GM18519 (cell line): ENCODE measurements around the gene IKZF3.
"Not testable (repeated sequence)": the region's sequence is repeated elsewhere in the genome, so short reads cannot be mapped to it uniquely, and the experiment has no call there.

ENCODE experiments used
- ATAC-seq: cut with Tn5 transposase; IDR thresholded peaks from one replicate; pipeline ENCODE4 v1.9.1; 2021; ENCODE audit warnings: mild to moderate bottlenecking, moderate library complexity; ENCODE audit not compliant: unreplicated experiment, low FRiP score

The IKZF3 gene

GRCh38 chr17:39757931-39758873 lies 105.9 kb downstream of the IKZF3 start:
- ATAC-seq = no peak

DNA sequence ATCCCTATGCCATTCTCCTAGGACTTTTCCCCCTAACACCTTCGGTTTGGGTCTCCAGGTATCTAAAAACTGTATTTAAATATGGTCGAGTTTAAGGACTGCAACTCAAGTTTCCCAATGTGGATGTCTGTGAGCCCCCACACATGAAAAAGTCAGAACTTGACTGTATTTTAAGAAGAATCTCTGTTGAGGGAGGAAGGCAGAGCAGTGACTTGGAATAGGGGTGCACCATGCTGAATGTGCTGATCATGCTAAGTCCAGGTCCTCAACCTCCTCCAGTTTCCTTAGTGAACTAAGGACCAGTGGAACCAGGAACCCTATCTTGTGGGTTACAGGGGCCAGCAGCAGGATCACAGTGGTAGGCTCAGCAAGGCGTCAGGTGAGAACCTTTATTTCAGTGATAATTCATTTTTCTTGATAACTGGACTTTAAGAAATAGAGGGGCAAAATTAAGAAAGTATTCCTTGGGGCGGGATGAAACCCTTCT lies 106.9 kb downstream of the IKZF3 start:
- ATAC-seq = no peak

DNA sequence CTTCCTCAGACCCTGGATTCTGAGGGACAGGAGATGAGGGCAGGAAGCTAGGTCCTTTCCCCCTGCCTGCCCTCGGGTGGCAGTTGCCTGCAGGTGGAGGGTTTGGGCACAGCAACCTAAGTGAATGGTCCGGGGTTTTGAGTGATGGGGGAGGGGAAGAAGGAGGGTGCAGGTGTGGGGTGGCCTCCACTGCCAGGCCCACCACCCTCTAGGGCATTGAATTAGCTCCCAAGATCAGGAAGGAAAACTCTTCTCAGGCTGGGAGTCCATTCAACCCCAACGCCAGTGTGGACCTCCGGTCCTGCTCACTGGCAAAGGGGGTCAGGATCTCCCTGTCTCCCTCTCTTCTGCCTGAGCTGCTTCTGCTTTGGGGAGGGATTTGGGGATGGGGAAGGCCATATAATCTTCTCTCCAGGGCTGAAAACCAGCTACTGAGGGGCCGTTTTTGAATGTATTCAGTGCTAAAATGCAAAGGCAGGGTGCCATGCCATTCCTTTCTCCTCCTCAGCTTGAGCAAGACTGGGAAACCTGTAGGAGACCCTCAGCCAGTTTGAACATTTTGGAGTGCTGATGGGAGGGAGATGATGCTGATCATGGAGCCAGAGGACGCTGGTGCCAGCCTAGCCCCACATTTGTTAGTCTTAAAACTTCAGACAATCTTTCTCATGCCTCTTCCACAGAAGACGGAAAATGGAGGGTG lies 107.6 kb downstream of the IKZF3 start:
- ATAC-seq = no peak

GRCh38 chr17:39755554-39756379 lies 108.3 kb downstream of the IKZF3 start:
- ATAC-seq = no peak

- no peak for ATAC-seq
Measured at GRCh38 chr17:39754958-39755553, 109.1 kb downstream of the IKZF3 start.

DNA sequence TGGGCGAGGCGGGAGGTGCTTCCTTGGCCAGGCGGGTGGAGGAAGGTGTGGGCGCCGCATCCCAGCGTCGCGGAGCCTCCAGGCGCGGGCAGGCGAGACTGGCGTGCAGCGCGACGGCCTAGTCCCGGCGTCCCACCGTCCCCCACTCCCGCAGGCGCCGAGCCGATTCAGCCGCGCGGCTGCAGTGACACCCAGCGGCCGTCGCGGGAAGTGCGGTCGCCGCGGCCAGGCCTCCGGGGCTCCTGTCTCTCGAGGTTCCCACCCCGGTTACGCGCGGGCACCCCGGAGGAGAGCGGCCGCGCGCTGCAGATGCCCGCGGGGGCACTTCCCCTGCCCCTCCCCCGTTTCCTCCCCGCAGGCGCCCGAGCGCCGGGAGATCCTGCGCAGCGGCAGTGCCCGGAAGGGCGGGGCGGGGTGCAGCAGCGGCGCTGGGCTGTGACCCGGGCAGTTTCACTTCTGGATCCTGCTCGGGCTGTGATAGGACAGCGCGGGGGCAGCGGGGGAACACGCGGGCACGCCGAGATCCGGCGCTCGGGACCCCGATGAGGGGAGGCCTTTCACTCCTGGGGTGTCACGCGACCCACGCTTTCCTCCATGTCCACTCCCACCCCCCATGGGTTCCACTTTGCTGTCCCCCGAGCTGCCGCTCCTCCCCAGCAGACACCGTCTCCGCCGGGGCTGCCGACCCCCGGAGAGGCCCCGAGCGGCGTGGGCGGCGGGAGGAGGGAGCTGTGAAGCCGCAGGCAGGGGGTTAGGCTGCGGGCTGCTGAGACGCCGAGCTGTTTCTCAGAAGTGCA lies 109.8 kb downstream of the IKZF3 start:
- peak; percentile 48 for ATAC-seq

- ATAC-seq = peak; percentile 7
Measured at GRCh38 chr17:39753514-39754160, 110.5 kb downstream of the IKZF3 start.

DNA sequence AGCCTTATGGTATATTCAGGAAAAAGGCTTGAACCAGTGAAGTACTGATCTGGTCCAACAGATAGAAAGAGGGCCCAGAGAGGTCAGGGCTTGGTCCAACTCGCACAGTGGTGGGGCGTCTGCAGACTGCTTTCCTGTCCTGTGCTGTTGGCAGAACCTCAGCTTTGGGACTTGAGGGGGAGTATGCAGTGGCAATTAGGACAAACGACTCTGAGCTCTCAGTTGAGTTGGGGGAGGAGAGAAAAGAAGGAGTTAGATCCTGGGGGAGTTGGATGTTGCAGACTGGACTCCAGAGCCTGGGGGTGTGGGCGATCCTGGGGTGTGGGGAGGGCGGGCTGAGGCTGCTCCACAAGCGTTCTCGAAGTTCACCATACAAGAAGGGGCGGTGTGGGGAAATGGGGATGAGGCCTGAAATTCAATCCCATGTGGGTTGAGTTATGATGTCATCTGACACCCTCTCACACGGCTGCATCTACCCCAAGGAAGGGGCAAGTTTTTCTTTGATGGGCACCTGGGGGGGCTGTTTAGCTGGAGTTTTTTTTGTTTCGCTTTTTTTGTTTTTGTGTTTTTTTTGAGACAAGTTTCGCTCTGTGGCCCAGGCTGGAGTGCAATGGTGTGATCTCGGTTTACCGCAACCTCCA lies 111.8 kb downstream of the IKZF3 start:
- no peak for ATAC-seq

DNA sequence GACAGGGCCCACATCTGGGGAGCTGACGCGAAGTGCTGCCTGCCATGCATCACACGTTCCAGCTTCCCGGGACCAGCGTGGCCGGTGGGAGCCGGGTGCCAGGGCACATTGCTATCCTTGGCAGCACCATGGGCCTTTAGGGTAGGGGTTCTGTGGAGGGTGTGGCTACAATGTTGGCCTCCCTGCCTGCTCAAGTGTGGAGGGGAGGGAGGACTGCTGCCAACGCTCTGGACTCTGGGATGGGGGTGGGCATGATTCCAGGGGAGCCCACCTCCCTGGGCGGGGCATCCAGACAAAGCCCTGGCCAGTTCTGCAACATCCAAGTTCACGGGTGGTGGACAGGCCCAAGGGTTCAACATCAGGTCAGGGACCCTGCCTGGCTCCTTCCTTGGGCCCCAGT lies 112.5 kb downstream of the IKZF3 start:
- ATAC-seq = no peak

DNA sequence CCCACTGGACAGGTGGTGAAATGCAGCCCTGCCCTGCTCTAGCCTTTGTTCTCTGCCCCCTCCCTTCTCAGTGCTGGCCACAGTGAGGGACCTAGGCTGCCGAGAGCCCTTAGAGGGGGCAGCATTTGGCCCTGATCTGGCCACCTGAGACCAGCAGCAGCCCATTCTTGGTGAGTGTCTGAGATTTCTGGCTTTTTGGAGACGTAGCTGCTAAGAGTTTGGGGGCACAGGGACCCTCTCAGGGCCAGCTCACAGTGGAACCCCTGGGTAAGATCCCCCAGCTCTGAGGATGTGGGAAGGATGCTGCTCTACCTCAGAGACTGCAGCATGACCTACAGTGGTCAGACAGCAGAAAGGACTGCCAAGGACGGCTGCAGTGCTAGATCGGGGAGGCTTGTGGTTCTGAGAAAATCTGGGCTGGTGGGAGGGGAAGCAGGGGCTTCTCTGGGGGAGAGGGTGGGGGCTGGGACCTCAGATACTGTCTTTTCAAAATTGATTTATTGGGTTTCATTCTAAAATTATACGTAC lies 113.0 kb downstream of the IKZF3 start:
- ATAC-seq = no peak

DNA sequence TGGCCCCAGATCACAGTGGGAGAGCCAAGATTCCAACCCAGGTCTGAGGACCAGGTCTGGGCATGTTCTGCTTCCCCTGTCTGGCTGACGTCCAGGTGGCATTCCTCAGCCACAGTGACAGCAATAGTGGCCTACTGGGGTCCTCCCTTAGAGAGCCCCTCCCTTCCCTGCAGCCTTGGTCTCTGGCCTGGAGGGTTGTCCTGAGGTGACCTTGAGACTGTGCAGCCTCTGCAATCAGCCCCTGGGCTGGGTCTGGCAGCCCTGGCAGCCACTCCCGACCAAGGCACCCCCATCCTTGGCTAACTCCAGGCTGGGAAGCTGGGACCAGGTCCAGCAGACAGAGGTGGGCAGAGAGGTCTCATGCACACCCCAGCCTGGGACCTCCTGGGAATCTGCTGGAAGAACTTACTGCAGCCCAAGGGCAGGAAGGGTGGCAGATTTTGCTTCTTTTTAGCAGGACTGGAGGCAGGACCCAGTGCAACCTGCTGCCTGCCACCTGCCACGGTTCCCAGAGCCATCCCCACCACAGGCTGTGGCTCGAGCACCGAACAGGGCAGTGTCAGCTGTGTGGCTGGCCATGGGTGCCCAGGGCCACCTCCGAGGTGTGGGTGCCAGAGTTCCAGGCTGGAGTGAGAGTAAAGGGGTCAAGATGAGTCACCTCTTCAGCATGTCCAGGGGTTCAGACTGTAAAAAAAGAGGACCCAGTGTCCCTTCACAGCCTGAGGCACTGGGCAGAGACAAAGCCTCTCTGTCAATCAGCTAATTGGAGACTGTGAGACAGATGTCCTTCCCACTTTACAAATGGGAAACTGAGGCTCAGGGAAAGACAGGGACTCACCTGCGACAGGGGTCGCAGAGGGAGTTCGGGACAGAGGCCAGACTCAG lies 113.7 kb downstream of the IKZF3 start:
- ATAC-seq = no peak

GRCh38 chr17:39748444-39749034 lies 115.6 kb downstream of the IKZF3 start:
- not testable (repeated sequence) for ATAC-seq

GRCh38 chr17:39747745-39748144 lies 116.4 kb downstream of the IKZF3 start:
- no peak for ATAC-seq

GRCh38 chr17:39746145-39746461 lies 118.0 kb downstream of the IKZF3 start:
- ATAC-seq = no peak

- no peak for ATAC-seq
Measured at GRCh38 chr17:39745335-39746144, 118.6 kb downstream of the IKZF3 start.

DNA sequence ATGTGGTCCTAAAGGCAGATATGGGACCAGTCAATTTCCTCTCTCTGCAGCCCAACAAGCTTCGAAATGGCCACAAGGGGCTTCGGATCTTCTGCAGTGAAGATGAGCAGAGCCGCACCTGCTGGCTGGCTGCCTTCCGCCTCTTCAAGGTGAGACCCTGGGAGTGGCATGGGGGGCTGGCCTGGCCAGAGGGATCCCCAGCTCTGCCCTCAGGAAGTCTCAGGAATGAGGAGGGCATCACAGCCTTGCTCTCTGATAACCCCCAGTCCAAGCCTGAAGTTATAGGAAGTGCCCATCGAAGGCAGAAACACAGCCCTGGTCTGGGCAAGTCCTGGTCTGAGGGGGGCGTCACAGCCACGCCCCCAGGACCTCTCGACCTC lies 119.3 kb downstream of the IKZF3 start:
- no peak for ATAC-seq
